Measurements from ENCODE around the gene UBAC2. TPM values are rescaled to one million over a fixed set of nuclear protein-coding genes. Genes with fewer than 3 reads are reported as not detected.

The UBAC2 gene
- total and polyA plus RNA-seq, 2 of the 8 experiments (the other 6 are each of a cell fraction or from before 2014, with no cell fraction given): 75.9 to 76.9 TPM

DNA sequence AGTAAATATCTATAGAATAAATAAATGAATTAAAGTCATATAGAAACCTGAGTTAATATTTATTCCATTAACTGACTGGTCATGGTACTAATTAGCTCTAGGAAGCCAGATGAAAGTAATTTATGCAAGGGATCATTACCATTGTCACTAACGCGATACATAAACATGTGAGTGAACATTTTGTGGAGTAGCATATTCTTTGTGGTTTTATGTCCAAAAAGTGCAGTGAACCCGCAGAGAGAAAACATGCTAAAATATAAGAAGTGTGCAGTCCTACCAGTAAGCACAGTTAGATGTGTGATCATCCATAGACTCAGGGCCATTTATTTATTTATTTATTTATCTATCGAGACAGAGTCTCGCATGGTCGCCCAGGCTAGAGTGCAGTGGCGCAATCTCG, 104.9 kb downstream of the UBAC2 start:
- Histone ChIP-seq H3K4me1 (replicated peaks in 1 of 4; ENCODE audit: control insufficient read depth in 3 of 4, insufficient read depth in 4 of 4, low read length in 3 of 4) (no peaks in the 10 kb centered on the region), H3K27ac (ENCODE audit: low read depth, low read length) (no peak overlapping the region), H3K23ac (ENCODE audit: insufficient read length) (no peak overlapping the region), H2BK15ac (ENCODE audit: low read length) (no peak overlapping the region), H2BK5ac (ENCODE audit: low read depth, low read length) (no peak overlapping the region), H4K20me1 (replicated peaks in 1 of 2; ENCODE audit: control insufficient read depth in 1 of 2, insufficient read depth in 2 of 2, low read length in 2 of 2) (peaks cover 3 to 6% of the 10 kb centered on the region in 2 experiments), H3K79me2 (ENCODE audit: control insufficient read depth in 1 of 2, insufficient read depth in 2 of 2, low read length in 2 of 2) (no peaks in the 10 kb centered on the region), H2AK5ac (ENCODE audit: low read depth, low read length) (no peak overlapping the region), H4K91ac (replicated peaks; ENCODE audit: insufficient read length, low read length) (no peak overlapping the region), H3K18ac (ENCODE audit: extremely low read depth, low read length) (no peak overlapping the region), H2BK12ac (ENCODE audit: low read depth, low read length) (no peak overlapping the region), H4K8ac (ENCODE audit: extremely low read depth, insufficient read depth, low read length) (no peak overlapping the region), H3K56ac (replicated peaks; ENCODE audit: insufficient read length, low read depth, low read length) (no peak overlapping the region), H3K27me3 (replicated peaks in 1 of 4; ENCODE audit: control insufficient read depth in 3 of 4, extremely low read depth in 1 of 4, insufficient read depth in 3 of 4, low read length in 3 of 4) (no peaks in the 10 kb centered on the region), H3K4me2 (ENCODE audit: insufficient read depth in 1 of 2, low read depth in 2 of 2, low read length in 2 of 2) (no peak overlapping the region), H2BK20ac (ENCODE audit: low read length) (no peak overlapping the region), H3K9me3 (ENCODE audit: insufficient read depth in 2 of 2, low read depth in 1 of 2, low read length in 1 of 2) (no peaks in the 10 kb centered on the region), H4K5ac (ENCODE audit: insufficient read length, low read depth, low read length) (no peak overlapping the region), H3K36me3 (ENCODE audit: control insufficient read depth in 2 of 4, insufficient read depth in 4 of 4, low read length in 3 of 4) (no peaks in the 10 kb centered on the region), H3K4me3 (ENCODE audit: extremely low read depth in 1 of 4, insufficient read depth in 2 of 4, low read depth in 3 of 4, low read length in 4 of 4) (no peak overlapping the region), H3K79me1 (ENCODE audit: low read depth, low read length) (no peaks in the 10 kb centered on the region), H2BK120ac (replicated peaks; ENCODE audit: low read depth, low read length) (no peak overlapping the region), H3K9ac (replicated peaks in 1 of 4; ENCODE audit: extremely low read depth in 1 of 4, low read depth in 3 of 4, low read length in 3 of 4) (no peak overlapping the region), H3K4ac (replicated peaks; ENCODE audit: insufficient read length, low read depth, low read length) (no peak overlapping the region), H2AFZ (ENCODE audit: low read length) (no peak overlapping the region), H3K14ac (ENCODE audit: insufficient read length) (no peak overlapping the region), H3K23me2 (ENCODE audit: low read depth, low read length) (no peaks in the 10 kb centered on the region)
- no peak for TF ChIP-seq YY1 (IDR thresholded peaks at IDR 0.05; ENCODE audit: low read depth, low read length)
- no peak for TF ChIP-seq TAF1 (IDR thresholded peaks at IDR 0.05; ENCODE audit: low read depth, low read length)
- TF ChIP-seq, protein P1, sequence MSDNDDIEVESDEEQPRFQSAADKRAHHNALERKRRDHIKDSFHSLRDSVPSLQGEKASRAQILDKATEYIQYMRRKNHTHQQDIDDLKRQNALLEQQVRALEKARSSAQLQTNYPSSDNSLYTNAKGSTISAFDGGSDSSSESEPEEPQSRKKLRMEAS (IDR thresholded peaks at IDR 0.05): no peak
- DNase-seq (ENCODE audit: low read depth in 1 of 2, low spot score in 2 of 2) (no peak), FAIRE-seq (no peak)
- CTCF ChIA-PET (ENCODE audit: partially characterized antibody): interaction anchor here (0.5 to 2.0 kb wide), 4 partner anchors 9 to 75 kb away, joined by 3 to 6 read pairs (median 4); no protein-coding TSS in a partner anchor
- 94% methylated on average over 8 of the region's 8 CpGs; no CpG with 5 or more reads in 1 of the 2 experiments for WGBS, 2 experiments (ENCODE audit: extremely low coverage in 1 of 2, insufficient coverage in 1 of 2, insufficient read length in 1 of 2, insufficient replicate concordance in 2 of 2, low coverage in 1 of 2, low lambda C conversion rate in 2 of 2, missing lambda C conversion rate in 1 of 2)
- POLR2A ChIA-PET (ENCODE audit: partially characterized antibody): no interaction called here
